GM21390 (cell line): ENCODE measurements around the gene AAMP.

Experiments used
- ATAC-seq: cut with Tn5 transposase; IDR thresholded peaks from one replicate; pipeline ENCODE4 v1.9.1; 2021; ENCODE audit not compliant: unreplicated experiment

The AAMP gene

GRCh38 chr2:218294430-218295022 lies 24.6 kb upstream of the AAMP start:
- no peak for ATAC-seq

DNA sequence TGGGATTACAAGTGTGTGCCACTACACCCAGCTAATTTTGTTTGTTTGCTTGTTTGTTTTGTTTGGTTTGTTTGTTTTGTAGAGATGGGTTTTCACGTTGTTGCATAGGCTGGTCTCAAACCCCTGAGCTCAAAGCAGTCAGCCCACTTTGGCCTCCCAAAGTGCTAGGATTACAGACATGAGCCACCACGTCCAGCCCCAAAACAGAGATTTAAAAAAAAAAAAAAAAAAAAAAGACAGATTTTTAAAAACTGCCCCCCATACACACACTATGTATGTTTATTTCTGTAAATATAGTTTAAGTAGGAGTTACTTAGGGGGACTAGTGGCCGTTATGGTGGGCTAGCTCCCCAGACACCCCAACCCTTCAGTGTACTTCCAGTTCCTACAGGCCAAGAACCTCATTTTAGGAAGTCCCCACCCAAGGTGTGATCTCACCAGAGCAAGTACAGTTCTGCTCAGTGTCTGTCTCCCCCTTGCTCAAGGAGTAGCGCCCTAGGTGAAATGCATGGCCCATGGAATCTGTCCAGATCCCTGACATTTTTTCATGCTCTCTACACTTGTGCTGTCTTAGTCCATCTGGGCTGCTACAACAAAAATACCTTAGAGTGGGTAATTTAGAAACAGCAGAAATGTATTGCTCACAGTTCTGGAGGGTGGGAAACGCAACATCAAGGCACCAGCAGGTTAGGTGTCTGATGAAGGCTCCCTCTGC lies 23.9 kb upstream of the AAMP start:
- ATAC-seq = no peak

DNA sequence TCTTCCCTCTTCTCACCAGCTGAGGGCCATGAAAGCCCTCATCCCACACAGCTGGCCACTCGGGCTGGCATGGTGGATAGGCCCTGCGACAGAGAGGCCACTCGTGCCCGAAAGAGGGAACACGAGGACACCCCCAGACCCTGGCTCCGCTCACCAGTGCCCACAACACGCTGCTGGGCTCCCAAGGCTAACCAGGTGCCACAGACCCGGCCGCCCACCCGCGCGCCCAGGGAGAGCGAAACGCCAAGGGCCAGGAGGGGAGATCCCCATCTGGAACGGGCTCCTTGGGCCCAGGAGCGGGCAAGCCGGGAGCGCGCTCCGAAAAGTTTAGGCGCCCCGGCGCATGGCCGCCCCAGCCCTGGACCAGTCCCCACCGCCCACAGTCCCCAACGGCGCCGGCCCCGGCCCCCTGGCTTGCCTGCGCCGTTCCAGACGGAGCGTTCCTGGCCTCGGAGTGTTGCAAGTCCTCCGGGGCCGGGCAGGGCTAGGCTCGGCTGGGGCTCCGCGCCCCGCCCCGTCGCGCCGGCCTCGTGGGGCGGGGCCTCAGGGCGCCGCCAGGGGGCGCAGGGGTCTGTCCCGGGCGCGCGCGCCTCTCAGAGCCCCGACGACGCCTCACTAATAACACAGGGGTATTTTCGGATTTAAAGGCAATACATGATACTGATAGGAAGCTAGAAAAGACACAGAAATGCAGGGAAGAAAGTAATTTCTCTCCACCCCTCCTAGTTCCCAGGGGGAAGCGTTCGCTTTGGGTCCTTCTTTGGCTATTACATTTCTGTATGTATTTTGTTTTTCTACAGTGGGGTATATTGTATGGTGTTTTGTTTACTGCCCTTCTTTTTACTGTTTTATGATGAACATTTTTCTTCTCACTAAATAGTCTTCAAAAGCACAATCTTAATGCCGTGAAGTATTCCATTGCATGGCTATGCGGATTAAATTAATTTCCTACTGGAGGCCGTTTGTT lies 22.4 kb upstream of the AAMP start, which contains the start of gene TMBIM1:
Gene TMBIM1, minus strand, starts transcription at position 456 of the 967 bp plus-strand sequence. CDS start 10,362 bp downstream, outside the sequence.
- peak; percentile 68 for ATAC-seq

DNA sequence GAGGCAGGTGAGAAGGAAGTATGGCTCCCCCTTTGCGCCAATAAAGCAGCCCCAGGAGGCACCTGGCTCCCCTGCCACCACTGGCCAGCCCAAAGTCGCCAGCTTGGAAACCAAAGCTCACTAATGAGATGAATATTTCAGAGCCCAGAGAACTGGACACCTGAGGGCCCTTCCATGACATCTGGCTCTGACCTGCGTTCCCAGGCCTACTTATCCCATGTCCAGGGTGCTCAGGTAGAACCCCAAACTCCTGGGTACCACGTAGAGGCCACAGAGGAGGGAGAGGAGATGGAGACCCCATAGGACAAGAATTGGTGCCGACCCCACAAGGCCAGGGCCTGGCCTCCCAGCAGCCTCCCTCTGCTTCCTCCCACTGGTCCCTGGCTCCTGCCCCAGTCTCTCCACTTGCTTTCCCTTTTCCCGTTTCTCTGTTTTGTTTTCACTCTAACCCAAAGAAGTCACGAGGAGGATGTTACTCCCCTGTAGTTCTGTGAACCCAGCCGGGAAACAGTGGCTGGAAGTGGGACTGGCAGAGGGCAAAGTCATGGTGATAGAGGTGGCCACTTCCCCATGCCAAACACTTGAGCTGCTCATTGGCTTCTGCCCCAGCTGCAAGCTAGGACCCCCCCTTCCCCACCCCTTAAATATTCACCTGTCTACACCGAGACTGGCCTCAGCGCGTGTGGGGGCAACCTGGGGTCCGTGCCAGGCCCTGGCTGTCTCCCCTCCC lies 21.5 kb upstream of the AAMP start:
- ATAC-seq = no peak

- ATAC-seq = peak; percentile 55
Observed at GRCh38 chr2:218290316-218291261, 20.7 kb upstream of the AAMP start.

DNA sequence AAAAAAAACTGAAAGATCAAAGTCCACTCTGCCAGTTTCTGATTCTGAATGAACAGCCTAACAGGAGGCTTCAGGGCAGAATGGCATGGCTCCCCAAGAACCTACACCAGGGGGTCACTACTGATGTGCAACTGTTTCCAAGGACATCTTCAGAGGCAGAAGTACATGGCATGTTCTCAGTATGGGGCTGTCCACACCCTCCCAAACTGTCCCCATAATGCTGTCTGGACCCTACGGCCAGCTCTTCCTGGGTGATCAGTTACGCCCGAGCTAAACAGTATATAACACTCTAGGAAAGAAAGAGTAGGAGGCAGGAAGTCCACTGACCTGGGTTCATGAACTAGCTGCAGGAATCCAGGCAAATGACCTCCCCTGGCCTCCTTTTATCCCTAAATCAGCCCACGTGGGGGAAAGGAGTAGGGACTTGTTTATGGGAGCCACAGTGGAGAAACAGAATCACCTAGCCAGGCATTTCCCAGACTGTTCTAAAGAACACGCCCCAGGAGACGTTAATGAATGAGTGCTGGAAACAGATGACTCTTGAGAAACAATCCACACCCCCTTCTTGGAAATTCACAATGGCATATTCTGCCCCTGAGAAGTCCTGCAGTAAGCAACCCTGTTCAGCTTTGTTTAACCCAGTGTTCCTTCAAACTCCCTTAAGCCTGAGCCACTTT lies 19.8 kb upstream of the AAMP start:
- ATAC-seq = no peak

DNA sequence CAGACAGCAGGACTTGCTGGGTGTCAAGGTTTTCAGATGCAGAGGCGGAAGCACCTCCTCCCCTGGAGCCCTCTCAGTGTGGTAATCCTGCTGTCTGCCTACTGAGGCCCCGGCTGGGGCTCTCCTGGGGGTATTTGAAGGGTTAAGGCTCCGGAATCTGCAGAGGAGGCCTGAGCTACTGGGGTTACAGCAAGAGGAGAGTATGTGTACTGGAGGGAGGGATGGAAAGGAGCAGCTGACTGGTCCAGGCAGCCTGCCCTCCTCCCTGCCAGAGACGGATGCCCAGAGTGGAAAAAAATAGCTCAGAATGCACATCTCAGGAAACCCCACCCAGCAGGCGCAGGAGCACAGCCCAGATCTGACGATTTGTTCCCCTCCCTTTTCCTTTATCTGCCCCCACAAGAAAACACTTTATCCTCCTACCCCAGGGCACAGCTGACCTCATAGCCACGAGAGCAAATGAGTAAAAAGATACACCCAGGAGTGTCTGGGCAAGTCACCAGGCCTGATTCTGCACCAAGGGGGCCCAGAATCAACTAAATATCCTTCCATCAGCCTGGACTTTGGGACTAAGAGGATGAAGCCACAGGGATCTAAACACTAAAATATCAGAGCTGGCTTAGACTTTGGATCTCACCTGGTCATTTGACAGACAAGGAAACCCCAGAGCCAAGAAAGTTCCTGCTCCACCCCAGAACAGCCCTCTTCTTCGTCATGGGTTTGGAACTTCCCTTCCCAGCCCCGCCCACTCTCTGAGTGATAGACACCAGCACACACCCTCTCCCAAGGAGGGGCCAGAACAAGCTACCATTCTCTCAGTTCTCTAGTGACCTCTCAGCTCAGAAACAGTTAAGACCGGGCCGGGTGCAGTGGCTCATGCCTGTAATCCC lies 16.9 kb upstream of the AAMP start:
- ATAC-seq = peak; percentile 65

DNA sequence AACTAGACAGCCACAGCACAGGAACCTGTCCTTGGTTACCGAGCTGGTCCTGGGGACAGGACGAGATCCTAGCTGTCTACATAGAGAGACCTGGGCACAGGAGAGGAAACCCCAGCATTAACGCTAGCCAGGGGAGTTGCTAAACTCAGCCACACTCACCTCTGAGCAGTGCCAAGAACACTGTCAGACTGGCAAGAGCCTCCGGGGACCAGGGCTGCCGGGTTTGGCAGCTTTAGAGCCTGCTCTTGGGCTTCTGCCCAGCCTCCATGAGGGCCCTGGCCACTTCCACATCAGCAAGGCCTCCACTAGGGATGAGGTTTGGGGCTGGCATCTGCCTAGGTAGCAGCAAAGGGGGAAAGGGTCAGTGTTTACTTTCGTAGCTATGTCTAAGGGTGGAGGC lies 15.7 kb upstream of the AAMP start:
- no peak for ATAC-seq

DNA sequence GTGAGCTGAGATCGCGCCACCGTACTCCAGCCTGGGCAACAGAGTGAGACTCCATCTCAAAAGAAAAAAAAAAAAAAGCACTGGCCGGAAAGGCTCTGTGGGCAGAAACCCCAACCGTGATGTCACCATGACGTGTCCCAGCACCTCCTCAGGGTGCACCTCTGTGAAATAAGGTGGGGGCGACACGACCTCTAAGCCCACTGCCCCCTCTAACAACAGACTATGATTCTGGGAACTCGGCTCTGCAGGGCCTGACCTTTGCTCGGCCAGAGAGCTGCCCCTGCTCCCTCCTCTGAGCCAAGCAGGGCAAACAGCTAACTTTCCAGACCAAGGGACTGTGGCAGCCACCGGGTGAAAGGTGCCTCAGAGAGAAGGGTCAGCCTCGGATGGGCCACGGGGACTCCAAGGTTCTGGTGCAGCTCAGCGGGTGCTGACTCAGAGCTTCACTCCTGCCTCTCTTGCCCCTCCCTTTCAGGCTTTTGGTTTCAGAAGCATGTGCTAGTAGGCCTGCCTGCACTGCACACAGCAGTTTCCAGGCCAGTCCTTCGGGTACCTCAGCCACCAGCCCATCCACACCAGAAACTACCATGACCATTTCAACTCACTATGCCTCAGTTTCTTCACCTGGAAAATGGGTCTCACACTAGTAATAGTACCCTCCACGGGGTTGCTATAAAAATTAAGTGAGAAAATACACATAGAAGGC lies 14.3 kb upstream of the AAMP start:
- ATAC-seq = peak; percentile 50

DNA sequence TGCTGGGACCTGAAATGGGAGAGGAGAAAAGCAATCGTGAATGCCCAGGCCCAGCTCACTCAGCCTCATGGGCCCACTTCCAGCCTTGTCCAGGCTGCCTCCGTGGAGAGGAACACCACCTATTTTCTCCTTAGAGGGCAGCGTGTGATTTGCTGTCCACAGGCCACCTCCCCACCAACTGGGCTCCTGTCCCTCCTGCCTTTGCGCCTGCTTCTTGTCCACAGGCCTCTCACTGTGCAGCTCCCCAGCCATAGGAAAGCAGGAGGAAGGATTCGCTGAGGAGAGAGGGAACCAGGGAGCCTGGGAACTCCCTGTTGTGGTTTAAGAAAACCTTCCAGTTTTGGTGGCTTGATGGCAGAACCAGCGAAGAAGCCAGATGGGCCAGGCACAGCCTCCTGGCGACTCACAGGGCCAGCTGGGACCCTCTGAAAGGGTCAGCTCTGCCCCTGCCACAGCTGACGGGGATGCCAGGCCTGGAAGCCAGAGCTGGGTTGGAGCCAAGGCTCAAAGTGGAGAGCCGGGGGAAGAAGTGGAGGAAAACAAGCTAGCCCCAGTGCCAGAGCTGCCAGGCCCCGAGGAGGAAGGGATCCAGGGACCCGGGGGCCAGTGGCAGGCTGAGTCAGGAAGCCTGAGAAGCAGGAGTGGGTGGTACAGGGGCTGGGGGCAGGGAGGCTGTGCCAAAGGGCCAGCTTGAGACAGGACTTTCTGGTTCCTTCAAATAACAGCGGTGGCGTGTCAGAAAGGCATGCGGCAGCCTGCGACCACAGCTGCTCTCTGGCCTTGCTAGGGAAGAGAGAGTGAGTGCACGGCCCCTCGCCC lies 12.4 kb upstream of the AAMP start:
- no peak for ATAC-seq

- ATAC-seq = no peak
Observed at GRCh38 chr2:218281449-218281848, 11.5 kb upstream of the AAMP start.

GRCh38 chr2:218280260-218280870 lies 10.4 kb upstream of the AAMP start:
- no peak for ATAC-seq

- no peak for ATAC-seq
Observed at GRCh38 chr2:218278531-218279360, 8.8 kb upstream of the AAMP start.

- no peak for ATAC-seq
Observed at GRCh38 chr2:218277921-218278320, 8.0 kb upstream of the AAMP start.

DNA sequence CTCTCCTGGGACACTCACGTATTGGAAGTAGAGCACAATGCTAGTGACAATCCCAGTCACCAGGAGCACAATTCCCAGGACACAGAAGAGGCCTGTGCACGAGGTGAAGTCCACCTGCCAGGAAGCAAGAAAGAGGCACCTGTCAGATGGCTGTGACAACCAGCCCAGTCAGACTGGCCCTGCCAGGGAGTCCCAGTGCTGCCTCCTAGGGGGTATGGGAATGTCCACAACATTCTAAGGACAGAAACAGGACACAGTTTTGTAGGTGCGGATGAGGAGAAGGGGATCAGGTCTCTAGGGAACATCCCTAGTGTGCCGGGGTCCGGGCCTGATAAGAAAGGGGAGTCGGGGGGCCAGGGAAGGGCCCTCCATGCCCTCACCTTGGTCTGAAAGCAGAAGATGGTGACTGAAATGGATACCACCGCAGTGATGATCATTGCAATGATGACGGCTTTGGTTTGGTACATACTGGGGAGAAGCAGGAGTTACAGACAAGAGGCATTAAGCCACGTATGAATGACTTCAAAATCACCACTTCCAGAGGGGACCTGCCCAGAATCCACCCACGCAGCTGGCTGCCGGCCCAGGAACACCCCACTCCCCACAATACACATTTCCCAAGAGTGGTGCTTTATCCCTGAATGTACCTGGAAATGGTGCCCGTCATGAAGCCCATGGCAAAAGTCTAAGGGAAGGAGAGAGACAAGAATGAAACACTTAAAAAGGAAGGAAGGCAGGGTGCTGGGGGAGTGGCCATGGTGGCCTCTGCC lies 7.2 kb upstream of the AAMP start:
- no peak for ATAC-seq
